Fibroblast of skin of scalp (primary cell): ENCODE results near the gene SH3PXD2A.

ENCODE experiments used
- DNase-seq: peaks from one replicate; pipeline ENCODE4 v3.0.0-alpha.2; 2013

SH3PXD2A gene

DNA sequence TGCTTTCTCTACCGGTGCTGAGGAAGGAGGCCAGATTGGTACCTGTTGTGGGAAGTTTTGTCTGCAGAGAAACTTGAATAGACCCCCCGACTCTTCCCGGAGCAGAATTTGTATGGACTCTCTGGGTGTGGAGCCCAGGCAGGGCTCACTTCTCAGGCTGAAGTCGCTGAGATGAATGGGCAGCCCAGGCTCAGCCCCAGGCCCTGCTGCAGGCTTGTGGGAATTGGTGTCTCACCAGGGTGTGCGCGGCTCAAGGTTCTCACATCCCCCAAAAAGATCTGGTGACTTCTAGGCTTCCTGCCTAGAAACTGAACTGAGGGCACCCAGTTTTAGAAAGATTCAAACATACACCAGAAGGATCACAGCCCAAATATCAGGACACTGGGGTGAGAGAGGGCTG lies 258.4 kb downstream of the SH3PXD2A start:
- DNase-seq: no peak

DNA sequence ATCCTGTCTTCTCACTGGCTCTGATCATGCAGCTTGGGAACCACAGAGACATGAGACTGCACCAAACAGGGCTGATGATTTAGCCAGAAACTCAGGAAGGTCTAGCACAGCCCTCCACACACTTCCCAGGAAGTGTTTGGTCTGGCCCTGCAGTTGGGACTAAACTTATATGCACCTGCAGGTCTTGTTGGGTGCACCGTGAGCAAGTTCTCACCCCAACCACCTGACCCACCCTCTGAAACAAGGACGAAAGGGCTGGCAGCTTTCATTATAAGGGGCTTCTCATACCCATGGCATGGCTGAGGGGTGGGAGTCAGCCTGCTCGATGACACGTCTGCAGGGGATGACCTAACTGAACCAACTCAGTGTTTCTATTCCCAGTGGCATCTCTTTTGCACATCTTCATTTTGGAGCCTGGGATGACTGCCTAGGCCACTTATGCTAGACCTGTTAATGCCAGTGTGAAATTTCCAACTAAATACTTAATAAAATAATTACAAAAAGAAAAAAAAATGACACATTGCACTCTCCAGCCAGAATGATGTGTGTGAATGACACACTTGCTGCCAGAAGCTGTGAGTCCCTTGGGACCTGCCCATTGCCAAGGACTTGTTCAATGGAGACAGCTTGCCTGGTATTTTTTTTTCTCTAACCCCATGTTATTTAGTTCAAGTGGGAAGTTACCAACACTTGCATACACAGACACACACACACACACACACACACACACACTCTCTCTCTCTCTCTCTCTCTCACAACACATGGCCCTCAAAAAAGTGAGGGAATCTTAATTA lies 259.2 kb downstream of the SH3PXD2A start:
- peak; percentile 38 for DNase-seq

DNA sequence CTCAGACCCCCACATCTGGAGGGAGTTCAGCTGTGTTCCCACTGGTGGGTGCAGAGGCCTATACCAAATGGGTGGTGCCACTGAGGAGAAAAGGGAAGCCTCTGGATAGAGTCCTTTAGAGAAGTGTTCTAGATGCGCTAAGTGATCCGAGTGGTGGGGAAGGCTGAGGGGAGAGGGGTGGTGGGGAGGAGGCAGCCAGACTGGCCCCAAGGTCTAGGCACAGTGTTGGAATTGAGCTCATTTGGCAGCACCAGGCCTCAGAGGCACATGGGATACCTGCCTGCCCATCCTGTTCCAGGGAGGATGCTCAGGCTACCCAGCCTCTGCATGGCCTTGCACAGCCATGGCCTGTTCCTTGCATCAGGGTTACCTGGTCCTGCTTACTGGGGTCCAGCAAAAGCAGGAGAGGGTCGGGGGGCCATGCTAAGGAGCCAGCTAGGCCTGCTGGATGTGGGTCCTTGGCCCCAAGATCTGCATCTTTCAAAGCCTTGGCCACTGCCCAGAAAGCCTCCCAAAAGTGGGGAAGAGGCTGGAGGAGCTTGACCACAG lies 262.3 kb downstream of the SH3PXD2A start:
- no peak for DNase-seq

DNA sequence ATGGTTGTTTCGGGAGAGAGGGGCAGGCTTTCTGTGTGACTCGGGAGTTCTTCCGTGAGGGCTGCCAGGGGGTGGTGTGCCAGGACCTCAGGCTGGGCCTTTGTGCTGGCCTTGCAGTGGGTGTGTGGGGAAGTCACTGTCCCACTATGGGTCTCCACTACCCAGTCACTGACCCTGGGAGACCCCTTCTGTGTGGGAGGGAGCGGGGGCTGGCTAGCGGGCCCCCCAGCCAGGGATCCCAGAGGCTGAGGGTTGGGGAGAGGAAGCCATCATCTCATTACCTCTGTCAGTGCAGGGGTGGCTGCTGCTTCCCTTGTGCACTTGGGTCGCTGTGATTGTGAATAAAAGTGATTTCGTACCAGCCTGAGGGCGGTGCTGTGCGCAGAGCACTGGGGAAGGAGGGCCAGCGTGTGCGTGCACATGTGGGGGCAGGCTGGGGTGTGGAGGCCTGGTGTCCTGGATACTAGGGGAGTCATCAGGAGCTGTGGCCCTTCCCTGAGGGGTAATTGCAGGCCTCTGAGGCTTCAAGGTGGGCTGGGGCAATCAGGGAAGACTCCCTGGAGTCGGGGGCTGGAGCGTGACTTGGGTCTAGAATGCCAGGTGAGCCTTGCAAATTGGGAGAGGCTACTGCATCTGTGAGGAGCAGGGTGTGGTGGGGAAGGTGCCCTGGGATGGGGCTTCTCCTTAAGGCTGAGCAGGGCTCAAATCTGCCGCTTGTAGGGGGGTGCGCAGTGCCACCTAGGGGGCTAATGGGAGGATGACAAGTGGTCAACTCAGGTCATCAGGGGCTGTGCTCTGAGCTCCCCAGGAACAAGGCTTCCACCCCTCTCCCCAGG lies 263.0 kb downstream of the SH3PXD2A start:
- peak; percentile 38 for DNase-seq

DNA sequence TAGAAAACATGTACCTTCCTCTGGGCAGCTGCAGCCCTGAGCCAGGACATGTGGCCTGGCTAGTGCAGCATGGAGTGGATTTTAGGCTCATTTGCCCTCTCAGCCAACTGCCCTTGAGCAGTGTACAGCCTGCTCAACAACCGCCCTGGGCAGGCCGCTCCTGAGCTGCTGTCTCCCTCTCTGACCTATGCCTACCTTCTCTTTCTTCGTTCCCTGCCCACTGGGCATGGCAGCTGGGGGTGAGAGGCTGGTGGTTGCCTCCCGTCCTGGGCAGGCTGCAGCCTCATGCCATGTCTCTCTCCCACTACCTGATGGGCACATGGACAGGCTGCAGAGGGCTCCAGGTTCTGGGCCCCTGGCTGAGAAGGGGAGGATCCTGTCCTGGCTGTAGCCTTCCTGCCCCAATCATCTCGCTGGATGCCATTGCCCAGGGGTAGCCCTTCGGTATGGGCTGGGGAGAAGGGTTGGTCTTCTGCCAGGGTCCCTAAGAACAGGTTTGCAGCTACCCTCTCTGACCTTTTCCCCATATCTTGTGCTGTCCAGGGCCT lies 264.6 kb downstream of the SH3PXD2A start:
- no peak for DNase-seq

DNA sequence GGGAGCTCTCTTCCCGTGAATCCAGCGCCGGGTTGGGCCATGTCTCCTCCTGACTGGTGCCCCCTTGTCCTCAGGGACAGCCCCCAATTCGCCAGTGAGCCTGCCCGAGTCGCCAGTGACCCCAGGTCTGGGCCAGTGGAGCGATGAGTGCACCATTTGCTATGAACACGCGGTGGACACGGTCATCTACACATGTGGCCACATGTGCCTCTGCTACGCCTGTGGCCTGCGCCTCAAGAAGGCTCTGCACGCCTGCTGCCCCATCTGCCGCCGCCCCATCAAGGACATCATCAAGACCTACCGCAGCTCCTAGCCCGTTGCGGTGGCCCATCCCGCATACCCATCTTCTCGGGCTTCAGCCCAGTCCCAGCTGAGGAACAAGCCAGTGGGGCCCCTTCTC lies 265.3 kb downstream of the SH3PXD2A start:
- DNase-seq: no peak

DNA sequence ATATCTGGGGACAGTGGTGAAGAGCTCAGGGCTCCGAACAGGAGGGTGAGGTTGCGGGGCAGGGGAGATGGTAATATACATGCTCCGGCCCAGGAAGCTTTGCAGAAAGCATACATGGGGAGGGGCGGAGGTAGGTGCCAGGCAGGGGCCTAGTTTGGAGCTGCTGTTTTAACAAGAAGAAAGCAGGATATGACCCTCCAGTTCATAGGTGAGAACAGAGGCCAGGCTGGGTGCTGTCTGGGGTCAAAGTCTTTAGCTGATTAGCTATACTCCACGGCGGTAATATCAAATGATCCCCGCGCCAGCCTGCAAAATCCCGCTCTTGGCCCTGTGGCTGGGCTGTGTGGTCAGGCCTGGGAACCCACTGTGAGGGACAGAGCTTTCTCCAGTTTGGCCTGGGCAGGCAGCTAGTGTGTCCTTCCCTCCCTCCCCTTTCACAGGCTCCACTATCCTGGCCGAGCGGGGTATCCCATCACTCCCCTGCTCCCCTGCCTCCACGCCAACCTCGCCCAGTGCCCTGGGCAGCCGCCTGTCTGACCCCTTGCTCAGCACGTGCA lies 266.2 kb downstream of the SH3PXD2A start:
- DNase-seq: no peak

DNA sequence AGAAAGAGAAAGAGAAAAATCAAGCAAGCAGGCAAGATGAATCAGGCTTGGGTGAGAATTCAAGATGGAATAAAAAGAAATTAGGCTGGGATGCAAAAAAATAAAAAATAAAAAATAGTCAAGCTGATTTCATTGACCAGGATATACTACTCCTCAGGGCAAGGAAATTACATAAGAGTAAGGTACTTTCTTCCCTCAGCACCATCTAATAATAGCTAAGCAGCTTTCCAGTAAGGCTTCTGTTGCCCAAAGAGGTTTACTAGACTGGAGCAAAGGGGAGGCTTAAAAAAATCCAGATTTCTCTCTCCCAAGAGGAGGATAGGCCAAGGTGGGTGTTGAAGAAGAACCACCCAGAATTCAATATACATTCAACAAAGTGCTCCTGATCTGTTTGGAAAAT lies 268.3 kb downstream of the SH3PXD2A start:
- no peak for DNase-seq

DNA sequence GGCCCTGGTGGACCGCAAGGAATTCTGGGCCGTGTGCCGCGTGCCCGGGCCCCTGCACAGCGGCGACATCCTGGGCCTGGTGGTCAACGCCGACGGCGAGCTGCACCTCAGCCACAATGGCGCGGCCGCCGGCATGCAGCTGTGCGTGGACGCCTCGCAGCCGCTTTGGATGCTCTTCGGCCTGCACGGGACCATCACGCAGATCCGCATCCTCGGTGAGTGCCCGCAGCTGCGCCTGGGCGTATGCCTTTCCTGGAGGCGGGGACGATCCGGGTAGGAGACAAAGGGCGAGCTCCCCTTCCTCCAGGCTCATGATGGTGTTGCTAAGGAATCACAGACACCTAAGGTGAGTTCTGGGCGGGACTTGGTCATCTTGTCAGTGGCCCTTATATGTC lies 270.4 kb downstream of the SH3PXD2A start:
- DNase-seq: no peak

DNA sequence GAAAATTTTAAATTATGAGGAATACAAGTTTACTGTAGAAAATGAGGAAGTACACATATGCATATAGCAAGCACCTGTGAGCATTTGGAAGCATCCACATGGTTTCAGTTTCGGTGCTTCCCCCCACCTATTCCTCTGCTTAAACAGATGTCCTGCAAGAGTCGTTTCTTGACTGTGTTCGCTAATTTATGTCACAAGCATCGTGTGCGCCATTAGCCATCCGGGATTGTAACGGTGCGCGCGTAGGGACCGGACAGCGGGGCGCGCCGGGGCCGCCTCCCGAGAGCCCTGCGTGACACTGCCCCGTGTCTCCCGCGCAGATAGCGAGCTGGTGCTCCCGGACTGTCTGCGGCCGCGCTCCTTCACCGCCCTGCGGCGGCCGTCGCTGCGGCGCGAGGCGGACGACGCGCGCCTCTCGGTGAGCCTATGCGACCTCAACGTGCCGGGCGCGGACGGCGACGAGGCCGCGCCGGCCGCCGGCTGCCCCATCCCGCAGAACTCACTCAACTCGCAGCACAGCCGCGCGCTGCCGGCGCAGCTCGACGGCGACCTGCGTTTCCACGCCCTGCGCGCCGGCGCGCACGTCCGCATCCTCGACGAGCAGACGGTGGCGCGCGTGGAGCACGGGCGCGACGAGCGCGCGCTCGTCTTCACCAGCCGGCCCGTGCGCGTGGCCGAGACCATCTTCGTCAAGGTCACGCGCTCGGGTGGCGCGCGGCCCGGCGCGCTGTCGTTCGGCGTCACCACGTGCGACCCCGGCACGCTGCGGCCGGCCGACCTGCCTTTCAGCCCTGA lies 271.0 kb downstream of the SH3PXD2A start:
- peak; percentile 58 for DNase-seq

DNA sequence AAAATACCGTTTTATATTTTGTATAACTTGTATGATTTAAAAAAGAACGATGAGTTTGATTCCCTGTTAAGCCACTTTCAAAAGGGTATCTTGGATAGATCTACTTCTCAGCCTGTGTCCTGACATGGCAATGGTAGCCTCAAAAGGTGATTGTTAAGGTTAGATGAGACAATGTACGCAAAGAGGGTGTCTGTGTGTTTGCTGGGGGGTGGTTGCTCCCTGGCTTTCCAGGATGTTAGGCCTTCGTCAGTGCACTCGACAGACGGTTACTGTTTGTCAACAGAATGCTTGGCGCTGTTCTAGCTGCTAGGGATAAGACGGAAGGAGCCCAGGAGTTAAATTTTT lies 271.5 kb downstream of the SH3PXD2A start:
- no peak for DNase-seq

DNA sequence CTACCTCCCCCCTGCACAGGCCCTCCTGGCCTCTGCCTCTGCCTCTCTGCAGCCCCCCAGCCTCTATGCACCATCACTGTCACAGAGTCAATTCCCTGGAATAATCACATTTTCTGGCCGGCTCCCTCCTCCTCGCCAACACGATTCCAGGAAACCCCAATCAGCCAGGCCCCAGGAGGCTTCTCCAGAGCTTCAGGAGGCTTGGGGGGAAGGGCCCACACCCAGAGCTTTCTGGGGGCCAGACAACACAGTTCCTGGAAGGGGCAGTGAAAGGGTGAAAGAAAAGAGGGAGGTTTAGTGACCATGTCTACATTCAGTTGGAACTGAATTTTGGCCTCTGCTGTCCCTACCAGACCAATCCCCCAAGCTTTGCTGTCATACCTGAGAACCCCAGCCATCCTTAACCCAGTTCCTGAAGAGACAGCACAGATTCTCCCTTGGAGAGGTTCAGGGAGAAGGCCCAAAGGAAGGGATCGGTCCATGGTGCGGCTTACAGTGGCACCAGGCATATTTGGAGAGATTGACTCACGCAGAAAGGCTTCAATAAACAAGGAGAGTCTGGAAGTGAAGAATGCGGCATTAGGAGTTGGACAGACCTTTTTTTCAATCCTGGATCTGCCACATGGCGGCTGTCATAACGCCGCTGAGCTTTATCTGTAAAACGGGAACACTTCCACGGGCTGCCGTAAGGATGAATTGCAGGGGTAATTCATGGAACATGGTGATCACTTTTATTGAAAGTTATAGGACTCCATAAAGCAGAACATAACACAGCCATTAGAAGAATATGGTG lies 272.8 kb downstream of the SH3PXD2A start:
- DNase-seq: no peak

DNA sequence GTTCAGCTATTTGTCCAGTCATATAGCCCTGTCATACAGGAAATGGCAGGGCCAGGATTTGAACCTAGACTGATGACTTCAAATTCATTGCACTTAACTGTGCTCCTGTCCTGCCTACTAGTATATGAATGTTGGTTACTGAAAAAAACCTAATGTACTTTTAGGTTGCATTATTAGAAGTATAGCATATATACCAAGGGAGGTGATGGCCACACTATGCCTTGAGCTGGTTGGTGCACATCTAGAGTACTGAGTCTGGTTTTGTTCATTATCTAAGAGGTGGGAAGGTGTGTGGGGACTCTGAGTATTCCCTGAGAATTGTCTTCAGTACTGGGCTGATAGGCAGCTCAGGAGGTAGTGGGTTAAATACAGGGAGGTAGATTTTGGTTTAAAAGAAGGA lies 273.9 kb downstream of the SH3PXD2A start:
- no peak for DNase-seq

DNA sequence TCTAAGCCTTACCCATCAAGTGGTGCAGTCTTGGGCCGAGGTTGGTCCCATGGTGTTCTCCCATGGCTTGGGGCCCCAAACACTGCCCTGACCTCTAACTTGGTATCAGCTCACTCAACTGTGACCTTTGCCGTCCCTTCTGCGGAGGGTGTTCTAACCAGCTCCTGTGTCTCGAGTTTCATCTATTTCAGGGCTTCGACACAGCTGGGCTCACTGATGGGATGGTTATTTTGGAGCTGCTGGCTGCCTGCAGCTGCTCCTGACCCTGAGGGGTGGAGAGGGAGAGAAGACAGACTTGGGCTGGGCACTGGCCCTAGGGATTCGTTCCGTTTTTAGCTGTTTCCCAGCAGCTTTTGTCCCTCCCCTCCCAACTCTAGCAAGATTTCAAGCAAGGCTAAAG lies 274.9 kb downstream of the SH3PXD2A start:
- no peak for DNase-seq

DNA sequence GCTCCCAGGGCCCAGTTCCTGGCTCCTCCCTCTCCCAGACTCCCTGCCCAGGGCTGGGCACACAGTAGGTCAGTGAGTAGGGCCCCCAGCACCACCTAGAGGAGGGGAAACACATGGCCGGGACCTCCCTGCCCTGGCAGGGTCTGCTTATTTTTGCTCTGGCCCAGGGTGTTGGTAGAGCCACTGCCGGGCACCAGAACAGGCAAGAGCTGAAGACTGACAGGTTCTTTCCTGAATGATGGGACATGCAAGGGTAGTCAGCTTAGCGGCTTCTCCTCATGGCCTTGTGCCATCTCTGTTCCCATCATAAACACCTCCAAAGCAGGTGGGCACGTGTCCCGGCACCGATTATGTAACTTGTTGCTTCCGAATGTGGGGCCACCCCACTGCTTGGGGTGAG lies 275.4 kb downstream of the SH3PXD2A start:
- no peak for DNase-seq

DNA sequence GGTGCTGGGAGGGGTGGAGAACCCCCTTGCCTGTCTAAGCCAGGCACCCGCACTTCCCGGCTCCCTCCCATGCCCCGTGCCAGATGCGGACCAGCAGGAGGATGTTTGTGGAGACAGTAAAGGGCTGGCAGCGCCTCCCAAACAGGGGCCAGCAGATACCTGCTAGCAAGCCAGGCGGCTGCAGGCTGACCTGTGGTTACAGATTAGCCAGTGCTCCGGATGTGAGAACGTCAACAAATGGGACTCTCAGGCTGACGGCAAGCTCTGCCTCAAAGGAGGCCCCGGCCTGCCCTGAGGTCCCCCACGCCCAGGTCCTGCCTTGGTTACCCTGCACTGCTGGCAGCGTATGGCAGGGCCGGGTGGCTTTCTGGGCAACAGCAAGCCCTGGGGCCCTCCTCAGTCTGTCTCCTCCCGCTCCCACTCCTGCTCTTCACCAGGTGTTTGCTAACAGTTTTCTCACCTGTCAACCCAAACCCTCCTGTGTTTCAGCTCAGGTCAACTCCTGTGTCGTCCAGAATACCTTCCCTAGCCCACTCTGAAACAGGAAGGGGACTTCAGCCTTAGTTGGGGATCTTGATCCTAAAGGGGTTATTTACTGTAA lies 276.5 kb downstream of the SH3PXD2A start:
- no peak for DNase-seq

DNA sequence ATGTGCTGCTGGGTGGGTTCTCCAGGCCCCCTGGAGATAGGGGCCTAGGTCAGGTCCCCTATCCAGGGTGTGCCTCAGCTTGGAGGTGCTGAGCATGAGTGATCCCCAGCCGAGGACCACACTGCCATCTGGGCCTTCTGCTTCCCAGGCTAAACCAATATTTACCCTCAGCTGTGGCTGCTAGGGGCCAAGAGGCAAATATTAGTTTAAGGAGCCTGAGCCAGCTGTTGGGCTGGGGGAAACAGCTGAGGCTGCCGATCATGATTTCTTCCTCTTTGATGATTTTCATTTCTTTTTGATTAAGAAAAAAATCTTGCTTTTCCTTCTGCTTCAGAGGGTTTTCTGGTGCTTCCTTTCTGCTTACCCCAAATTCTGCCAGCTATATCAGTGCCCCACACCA lies 278.5 kb downstream of the SH3PXD2A start:
- DNase-seq: no peak

DNA sequence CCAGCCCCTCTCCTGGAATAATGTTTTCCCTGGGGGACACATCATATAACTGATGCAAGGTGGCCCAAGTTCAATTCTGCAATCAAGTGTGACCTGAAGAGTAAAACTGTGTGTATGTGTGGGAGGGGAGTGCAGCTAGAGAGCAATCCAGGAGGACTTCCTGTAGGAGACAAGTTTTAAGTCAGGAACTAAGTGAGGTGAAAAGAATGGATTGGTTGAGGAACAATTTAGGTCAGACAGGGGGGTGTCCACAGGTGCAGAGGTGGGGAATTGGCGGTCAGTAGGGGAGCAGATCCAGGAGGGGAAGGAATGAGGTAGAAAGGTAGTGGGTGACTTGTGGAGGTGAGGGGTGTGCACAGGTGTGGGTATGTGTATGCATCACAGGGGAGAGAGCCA lies 279.3 kb downstream of the SH3PXD2A start:
- no peak for DNase-seq

DNA sequence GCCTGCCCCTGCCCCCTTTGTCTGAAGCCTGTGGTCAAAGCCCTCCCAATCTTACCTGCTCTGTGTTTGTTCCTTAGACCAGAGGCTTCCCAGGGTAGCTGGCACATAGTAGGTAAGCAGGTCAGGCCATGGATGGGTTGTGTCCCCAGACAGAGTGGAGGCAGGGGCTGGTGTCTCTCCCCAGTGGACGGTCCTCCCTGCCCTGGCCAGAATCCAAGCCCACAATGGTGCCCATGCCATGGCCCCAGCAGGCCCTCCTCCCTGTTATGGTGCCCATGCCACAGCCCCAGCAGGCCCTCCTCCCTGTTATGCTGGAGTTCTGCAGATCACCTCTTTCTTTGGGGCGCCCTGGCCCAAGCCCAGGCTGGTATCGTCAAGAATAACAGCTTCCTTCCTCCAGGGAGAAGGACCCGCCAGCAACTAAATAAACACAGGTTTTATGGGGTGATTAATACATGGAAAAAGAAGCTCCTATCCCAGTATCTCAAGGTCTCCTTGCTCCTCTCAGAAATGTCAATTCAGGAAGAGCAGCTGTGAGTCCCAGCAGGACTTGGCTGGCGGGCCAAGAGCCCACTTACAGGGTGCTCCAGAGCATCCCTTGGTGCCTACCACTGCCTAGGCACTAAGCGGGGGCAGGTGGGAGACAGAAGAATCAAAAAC lies 279.8 kb downstream of the SH3PXD2A start:
- DNase-seq: no peak
